Activated CD8-positive, alpha-beta memory T cell treated with anti-CD3 and anti-CD28 coated beads for 48 hours (primary cell): Measurements from ENCODE around the gene AZU1.
"Not testable (repeated sequence)": the region's sequence is repeated elsewhere in the genome, so short reads cannot be mapped to it uniquely, and the experiment has no call there.

Source experiments
- DNase-seq, 3 experiments: peaks; one replicate each; pipeline ENCODE4 v3.0.0-alpha.2; 2020; ENCODE audit warnings: low read depth in 2 of 3, low spot score in 2 of 3

The AZU1 gene

DNA sequence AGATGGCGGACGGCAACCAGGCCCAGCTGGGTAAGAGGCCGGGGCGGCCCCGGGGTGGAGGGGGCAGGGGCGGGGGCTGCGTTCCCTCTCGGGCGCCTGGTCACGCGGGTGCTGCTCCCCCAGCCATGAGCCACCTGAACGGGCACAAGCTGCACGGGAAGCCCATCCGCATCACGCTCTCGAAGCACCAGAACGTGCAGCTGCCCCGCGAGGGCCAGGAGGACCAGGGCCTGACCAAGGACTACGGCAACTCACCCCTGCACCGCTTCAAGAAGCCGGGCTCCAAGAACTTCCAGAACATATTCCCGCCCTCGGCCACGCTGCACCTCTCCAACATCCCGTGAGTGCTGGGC is 19.2 kb upstream of the AZU1 start:
- no peak for DNase-seq

DNA sequence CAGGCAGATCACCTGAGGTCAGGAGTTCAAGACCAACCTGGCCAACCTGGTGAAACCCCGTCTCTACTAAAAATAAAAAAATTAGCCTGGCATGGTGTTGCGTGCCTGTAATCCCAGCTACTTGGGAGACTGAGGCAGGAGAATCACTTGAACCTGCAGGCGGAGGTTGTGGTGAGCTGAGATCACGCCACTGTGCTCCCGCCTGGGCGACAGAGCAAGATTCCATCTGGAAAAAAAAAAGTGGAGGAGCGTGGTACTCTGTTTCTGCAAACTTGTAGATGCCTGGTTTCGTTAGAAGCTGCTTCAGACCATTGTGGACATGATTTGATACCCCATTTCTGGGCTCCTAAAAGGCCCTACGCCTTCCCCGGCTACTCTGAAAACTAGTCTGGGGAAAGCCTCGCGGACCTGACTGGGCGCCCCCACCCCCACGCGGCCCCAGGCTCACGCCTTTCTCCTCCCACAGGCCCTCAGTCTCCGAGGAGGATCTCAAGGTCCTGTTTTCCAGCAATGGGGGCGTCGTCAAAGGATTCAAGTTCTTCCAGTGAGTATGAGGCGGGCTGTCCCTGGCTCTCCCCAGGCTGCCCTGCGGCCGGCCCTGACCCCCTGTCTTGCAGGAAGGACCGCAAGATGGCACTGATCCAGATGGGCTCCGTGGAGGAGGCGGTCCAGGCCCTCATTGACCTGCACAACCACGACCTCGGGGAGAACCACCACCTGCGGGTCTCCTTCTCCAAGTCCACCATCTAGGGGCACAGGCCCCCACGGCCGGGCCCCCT is 17.4 kb upstream of the AZU1 start:
- DNase-seq: no peak

DNA sequence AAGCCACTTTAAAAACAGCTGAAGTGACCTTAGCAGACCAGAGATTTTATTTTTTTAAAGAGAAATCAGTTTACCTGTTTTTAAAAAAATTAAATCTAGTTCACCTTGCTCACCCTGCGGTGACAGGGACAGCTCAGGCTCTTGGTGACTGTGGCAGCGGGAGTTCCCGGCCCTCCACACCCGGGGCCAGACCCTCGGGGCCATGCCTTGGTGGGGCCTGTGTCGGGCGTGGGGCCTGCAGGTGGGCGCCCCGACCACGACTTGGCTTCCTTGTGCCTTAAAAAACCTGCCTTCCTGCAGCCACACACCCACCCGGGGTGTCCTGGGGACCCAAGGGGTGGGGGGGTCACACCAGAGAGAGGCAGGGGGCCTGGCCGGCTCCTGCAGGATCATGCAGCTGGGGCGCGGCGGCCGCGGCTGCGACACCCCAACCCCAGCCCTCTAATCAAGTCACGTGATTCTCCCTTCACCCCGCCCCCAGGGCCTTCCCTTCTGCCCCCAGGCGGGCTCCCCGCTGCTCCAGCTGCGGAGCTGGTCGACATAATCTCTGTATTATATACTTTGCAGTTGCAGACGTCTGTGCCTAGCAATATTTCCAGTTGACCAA is 16.7 kb upstream of the AZU1 start:
- DNase-seq: no peak

DNA sequence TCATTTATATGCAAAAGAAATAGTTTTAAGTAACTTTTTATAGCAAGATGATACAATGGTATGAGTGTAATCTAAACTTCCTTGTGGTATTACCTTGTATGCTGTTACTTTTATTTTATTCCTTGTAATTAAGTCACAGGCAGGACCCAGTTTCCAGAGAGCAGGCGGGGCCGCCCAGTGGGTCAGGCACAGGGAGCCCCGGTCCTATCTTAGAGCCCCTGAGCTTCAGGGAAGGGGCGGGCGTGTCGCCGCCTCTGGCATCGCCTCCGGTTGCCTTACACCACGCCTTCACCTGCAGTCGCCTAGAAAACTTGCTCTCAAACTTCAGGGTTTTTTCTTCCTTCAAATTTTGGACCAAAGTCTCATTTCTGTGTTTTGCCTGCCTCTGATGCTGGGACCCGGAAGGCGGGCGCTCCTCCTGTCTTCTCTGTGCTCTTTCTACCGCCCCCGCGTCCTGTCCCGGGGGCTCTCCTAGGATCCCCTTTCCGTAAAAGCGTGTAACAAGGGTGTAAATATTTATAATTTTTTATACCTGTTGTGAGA is 16.1 kb upstream of the AZU1 start:
- no peak for DNase-seq

DNA sequence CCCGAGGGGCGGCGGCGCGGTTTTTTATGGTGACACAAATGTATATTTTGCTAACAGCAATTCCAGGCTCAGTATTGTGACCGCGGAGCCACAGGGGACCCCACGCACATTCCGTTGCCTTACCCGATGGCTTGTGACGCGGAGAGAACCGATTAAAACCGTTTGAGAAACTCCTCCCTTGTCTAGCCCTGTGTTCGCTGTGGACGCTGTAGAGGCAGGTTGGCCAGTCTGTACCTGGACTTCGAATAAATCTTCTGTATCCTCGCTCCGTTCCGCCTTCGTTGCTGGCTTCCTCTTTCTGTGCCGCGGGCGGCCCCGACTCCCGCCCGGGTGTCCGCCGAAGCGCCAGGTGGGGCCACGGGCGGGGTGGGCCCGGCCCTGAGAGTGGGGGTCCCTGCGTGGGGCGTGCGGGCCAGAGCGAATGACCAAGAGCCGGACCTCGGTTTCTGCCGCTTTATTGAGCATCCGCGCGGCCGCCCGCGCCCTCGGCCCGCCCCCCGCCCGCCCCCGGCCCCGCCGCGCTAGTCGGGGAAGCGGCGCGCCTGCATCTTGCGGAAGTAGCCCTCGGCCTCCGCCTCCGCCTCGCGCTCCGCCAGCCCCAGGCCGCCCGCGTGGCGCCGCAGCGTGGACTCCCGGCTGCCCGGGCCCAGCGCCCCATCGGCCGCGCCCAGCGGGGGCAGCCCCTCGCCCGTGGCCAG is 15.4 kb upstream of the AZU1 start:
- DNase-seq: no peak

DNA sequence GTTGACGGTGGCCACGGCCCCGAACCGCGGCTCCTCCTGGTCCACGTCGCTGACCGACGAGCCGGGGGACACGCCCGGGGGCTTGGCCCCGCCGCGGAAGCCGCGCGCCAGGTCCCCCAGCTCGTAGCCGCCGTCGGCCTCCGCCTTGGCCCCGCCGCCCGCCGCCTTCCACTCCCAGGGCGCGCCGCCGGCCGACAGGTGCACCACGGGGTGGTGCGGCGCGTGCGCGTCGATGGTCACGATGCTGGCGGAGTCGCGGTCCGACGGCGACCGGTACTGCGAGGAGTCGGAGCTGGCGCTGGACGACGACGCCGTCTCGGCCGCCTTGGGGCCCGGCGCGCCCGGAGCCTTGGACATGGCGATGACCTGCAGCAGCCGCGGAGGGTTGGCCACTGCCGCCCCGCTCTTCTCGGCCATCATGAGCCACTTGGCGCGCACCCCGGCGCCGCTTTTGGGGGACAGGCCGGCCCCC is 14.9 kb upstream of the AZU1 start:
- no peak for DNase-seq

DNA sequence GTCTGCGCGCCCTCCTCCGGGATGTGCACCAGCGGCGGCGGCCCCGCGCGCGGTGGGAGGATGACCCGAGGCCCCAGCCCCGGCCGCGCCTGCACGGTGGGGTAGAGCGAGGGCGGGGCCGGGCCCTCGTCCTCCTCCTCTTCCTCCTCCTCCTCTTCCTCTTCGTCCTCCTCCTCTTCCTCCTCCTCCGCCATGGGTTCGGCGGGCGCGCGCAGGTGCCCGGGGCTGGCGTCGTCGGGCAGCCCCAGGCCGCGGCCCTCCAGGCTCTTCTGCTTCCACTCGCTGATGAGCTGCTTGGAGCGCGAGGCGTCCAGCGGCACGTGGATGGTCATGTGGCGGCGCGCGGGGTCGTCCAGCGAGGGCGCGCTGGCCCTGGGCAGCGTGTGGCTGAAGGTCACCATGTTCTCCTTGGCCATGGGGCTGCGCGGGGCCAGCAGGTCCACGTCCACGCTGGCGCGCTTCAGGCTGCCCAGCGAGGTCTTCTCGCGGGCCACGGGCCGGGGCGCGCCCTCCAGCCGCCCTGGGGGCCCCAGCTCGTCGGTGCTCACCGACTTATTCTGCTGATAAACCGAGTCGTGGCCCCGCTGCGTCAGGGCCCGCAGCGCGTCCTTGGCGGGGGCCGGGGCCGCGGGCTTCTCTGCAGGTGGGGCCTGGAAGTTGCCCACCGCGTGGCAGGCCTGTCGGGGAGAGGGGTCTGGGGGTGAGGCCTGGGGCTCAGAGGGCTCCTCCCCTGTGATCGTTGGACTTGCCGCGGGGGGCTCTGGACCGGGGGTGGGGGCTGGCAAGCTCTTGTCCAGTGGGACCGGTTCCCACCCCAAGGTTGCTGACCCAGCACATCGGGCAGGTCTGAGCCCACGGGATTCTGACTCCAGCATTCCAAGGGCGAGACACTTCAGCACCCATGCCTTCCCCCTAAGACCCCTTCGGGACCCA is 14.2 kb upstream of the AZU1 start:
- DNase-seq: no peak

DNA sequence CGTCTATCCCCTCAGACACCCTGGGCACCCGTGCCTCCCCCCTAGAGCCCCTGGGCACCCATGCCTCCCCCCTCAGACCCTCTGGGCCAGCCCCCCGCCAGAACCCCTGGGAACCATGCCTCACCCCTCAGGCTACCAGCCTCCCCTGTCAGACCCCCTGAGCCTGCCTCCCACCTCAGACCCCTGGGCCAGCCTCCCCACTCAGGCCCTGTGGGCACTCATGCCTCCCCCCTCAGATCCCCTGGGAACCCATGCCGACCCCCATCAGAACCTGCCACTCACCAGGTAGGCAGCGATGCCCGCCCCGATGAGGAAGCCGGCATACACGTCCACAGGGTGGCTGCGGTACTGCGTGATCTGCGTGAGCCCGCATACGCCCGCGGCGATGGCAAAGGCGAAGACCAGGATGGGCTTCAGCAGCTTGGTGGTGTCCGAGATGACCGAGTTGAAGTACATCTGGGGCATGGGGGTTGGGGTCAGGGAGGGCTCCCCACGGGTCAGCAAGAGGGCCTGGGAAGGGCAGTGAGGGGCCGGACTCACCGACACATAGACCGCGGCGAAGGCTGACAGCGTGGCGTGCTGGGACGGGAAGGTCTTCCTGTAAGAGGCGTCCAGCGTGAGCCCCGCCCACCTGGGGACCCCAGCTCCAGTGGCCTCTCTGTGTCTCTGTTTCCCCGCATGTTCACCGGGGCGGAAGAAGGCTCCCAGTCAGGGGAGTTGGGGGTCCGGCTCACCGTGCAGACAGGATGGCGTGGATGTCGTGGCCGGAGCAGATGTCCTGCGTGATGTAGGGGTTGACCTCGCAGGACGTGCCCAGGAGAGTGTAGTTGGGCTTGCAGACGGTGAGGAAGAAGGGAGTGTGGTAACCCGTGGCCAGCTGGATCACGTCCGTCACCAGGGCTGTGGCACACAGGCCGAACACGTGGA is 13.2 kb upstream of the AZU1 start:
- DNase-seq: no peak

DNA sequence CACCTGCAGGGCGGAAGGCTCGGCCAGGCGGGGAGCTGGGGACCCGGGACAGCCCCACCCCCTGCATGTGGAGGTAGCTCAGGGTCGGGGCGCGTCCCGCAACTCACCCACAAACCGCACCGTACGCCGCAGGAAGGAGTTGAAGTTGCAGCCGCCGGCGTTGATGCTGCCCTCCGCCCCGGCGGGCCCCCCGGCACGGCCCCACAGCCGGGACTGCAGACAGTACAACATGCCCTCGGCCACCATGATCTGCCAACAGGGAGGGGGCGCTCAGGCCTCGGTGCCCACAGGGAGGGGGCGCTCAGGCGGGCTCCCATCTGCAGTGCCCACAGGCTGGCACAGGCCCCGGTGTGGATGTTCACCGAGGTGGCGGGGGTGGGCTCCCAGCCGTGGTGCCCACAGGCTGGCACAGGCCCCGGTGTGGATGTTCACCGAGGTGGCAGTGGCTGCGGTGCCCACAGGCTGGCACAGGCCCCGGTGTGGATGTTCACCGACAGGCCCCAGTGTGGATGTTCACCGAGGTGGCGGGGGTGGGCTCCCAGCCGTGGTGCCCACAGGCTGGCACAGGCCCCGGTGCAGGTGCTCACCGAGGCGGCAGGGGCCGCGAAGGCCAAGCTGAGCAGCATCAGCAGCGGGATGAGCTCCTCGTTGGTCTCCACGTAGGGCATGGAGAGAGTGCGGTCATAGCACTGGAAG is 12.4 kb upstream of the AZU1 start:
- DNase-seq: no peak

DNA sequence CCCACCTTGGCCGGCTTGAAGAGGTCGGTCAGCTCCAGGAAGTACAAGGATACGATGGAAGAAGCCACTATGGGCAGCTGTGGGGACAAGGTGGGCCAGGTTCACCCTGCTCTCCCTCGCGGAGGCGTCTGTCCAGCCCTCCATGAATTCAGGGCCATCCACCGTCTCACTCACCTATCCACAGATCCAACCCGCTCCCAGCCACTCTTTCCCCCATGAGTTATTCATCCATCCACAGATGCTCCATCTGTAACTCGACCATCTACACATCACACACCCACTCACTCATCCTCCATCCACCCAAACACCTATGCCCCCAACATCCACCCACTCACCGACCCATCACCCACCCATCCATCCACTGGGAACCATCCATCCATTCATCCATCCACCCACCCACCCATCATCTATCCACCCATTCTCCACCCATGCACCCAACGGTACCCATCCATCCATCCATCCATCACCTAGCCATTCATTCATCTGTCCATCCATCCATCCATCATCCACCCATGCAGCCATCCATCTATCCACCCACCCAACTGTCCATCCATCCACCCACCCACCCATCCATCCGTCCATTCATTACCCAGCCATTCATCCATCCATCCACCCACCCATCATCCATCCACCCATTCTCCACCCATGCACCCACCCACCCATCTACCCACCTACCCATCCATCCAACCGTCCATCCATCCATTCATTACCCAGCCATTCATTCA is 11.7 kb upstream of the AZU1 start:
- no peak for DNase-seq

DNA sequence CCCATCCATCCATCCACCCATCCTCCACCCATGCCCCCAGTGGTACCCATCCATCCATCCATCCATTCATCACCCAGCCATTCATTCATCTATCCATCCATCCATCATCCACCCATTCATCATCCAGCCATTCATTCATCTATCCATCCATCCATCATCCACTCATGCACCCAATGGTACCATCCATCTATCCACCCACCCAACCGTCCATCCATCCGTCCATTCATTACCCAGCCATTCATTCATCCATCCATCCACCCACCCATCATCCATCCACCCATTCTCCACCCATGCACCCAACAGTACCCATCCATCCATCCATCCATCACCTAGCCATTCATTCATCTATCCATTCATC is 11.2 kb upstream of the AZU1 start:
- DNase-seq: no peak

DNA sequence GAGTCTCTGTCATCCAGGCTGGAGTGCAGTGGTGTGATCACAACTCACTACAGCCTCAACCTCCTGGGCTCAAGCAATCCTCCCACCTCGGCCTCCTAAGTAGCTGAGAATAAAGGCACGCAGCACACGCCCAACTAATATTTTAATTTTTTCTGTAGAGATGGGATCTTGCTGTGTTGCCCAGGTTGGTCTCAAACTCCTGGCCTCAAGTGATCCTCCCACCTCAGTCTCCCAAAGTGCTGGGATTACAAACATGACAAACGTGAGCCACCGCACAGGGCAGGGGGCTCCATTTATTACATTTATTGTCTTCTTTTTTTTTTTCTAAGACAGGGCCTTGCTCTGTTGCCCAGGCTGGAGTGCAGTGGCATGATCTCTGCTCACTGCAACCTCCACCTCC is 7.4 kb upstream of the AZU1 start:
- not testable (repeated sequence) for DNase-seq

DNA sequence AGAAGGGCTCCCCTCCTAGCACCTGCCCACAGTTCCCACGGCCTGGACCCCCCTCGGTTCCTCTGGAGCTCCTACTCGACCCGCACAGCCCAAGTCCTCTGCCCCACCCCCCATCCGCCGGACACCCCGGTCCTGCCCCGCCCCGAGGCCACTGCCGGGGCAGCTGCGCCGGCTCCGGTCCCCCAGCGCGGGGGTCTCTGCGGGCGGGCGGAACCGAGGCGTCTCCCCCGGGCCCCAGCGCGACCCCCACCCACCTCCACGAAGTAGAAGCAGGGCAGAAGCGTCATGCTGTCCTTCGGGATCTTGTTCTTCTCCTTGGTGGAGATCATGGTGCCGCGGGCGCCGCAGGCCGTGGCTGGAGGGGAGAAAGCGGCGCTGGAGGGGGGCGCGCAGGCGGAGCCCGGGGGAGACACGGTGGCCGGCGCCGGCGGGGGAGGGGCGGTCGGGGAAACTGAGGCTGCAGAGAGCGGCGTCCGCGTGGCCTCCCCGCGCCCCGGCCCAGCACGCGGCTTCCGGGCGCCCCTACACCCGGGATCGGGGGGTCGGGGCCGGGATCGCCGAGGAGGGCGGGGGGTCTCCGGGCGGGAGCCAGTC is 6.3 kb upstream of the AZU1 start:
- no peak for DNase-seq

DNA sequence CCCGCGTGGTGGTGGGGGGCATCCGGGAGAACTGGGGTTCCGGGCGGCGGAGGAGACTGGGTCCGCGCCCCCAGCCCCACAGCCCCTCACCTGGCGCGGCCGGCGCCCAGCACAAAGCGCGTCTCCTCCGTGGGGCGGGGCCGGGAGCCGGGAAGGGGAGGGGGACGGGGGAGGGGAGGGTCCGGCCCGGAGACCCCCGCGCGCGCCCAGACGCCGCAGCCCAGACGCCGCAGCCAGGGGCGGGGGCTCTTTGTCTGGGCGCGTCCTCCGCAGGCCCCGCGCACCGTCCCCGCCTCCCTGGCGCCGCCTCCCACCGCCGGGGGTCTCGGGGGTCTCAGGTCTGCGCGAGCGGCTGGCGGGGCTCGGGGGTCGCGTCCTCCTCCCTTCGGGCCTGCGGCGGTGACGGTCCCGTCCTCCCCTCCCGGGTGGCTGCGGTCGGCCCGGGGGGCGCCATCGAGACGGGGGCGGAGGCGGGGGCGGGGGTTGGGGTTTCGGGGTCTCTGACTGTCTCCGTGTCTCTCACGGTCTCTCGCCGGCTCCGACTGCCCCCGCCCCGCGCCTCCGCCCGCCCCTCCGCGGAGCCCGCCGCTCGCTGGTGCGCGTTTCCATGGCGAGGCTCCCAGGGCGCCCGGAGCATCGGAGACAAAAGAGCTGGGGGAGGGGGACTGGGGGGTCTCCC is 5.7 kb upstream of the AZU1 start, which contains the start of gene PLPPR3:
Gene PLPPR3, minus strand, starts transcription at position 131 of the 679 bp plus-strand sequence. CDS start 396 bp downstream, outside the sequence.
- no peak for DNase-seq

DNA sequence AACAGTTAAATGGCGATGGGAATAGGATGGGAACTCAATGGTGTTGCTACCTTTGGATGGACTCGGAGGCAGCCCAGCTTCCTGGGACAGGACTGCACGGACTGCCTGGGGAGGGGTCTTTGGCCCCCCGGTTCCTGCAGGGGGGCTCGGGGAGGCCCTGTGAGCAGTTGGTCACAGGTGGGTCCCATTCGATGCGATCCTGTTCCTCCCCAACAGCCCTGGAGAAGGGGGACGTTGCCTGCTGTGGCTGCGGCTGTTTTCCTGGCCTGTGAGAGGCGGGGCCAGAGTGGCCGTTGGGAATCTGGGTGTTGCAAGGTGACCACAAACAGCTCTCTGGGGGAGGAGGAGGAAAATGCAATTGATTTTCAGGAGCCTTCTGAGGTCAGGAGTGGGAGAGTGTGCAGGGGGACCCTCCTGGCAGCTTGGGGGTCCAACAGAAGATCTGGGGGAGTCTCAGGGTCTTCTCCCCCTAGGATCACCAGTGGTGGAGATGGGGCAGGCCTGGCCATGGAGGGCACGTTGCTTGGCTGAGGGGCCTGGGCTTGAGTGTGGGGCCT is 4.0 kb upstream of the AZU1 start:
- no peak for DNase-seq

DNA sequence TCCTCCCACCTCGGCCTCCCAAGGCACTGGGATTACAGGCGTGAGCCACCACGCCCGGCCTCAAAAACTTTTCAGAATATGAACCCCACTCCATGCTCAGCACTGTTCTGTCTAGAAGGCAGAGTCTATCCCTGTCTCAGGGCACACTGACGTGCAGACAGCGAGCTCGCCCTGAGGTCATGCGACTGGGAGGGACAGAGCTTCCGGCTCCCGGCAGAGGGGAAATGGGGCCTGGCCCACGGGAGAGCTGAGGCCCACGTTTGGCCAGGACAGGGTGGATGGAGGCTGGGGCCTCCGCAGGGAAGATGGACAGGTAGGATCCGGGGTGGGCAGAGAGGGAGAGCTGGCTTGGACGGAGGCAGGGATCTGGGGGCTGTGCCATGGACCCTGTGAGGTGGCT is 2.8 kb upstream of the AZU1 start:
- no peak for DNase-seq

DNA sequence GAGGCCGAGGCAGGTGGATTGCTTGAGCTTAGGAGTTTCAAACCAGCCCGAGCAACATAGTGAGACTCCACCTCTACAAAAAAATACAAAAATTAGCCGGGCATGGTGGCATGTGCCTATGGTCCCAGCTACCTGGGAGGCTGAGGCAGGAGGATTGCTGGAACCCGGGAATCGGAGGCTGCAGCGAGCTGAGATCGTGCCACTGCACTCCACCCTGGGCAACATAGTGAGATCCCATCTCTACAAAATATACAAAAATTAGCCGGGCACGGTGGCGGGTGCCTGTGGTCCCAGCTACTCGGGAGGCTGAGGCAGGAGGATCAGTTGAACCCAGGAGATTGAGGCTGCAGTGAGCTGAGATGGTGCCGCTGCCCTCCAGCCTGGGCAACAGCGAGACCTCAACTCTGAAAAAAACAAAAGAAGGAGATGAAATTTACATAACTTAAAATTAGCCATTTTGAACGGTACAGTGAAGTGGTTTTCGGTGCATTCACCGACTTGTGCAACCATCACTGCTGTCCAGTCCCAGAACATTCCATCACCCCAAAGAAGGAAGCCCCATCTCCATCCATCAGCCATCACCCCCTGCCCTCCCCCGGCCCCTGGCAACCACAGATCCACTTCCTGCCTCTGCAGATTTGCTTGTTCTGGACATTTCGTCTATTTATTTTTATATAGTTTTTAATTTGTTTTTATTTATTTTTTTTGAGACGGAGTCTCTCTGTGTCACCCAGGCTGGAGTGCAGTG is 1.6 kb upstream of the AZU1 start:
- no peak for DNase-seq
